K562 (cell line): ENCODE results near the gene DLK2. TPM values are rescaled to one million over a fixed set of nuclear protein-coding genes. Genes with fewer than 3 reads are reported as not detected.

ENCODE experiments used
- ATF2 ChIP-seq: sonication (generic); formaldehyde crosslinking; IDR thresholded peaks from 2 replicates; pipeline ENCODE4 v1.8.1; 2022; ENCODE audit warnings: missing genetic modification reagents
- CHD2 ChIP-seq: IDR thresholded peaks from 2 replicates; pipeline ENCODE4 v1.6.1; 2011; ENCODE audit warnings: low read depth, low read length
- CREBBP ChIP-seq: IDR thresholded peaks from one replicate; pipeline ENCODE4 v1.6.1; 2012; ENCODE audit warnings: low read depth, mild to moderate bottlenecking, control low read depth, inconsistent platforms, low read length
- ETS1 ChIP-seq: conservative IDR thresholded peaks from 2 replicates; pipeline ENCODE4 v1.6.1; 2011; ENCODE audit warnings: low read depth, mild to moderate bottlenecking, low read length; ENCODE audit not compliant: control insufficient read depth
- HDAC8 ChIP-seq: fragments of 450-650 bp; IDR thresholded peaks from 2 replicates; pipeline ENCODE4 v1.6.1; 2016; ENCODE audit warnings: mild to moderate bottlenecking, missing genetic modification characterization, moderate library complexity, missing compliant biosample characterization
- HMG20A ChIP-seq: fragments of 450-650 bp; formaldehyde crosslinking; conservative IDR thresholded peaks from 2 replicates; pipeline ENCODE4 v1.4.0; 2020; ENCODE audit warnings: mild to moderate bottlenecking, mixed read lengths
- MEF2D ChIP-seq: conservative IDR thresholded peaks from 2 replicates; pipeline ENCODE4 v1.6.1; 2016; ENCODE audit warnings: low read depth, missing genetic modification characterization, missing compliant biosample characterization
- MTA3 ChIP-seq: fragments of 450-650 bp; formaldehyde crosslinking; IDR thresholded peaks from 2 replicates; pipeline ENCODE4 v1.6.1; 2017; ENCODE audit warnings: mild to moderate bottlenecking, borderline replicate concordance
- NKRF ChIP-seq: fragments of 450-650 bp; IDR thresholded peaks from 2 replicates; pipeline ENCODE4 v1.6.1; 2016; ENCODE audit warnings: borderline replicate concordance
- POLR3A ChIP-seq: IDR thresholded peaks from 2 replicates; pipeline ENCODE4 v1.6.1; 2011; ENCODE audit warnings: borderline replicate concordance, mild to moderate bottlenecking, moderate library complexity; ENCODE audit not compliant: insufficient read length, insufficient read depth; ENCODE audit errors: extremely low read depth
- RBBP5 ChIP-seq: fragments of 200-600 bp; sonication (generic); IDR thresholded peaks from 2 replicates; pipeline ENCODE4 v1.6.1; 2012; ENCODE audit warnings: borderline replicate concordance, mild to moderate bottlenecking, low read length, control low read depth, inconsistent platforms; ENCODE audit not compliant: insufficient read depth, poor library complexity, severe bottlenecking
- SFPQ ChIP-seq: fragments of 200-400 bp; formaldehyde crosslinking; IDR thresholded peaks from 2 replicates; pipeline ENCODE4 v1.6.1; 2017; ENCODE audit warnings: mild to moderate bottlenecking, low read depth, low read length, moderate library complexity
- SMAD1 ChIP-seq: fragments of 150-350 bp; IDR thresholded peaks from 2 replicates; pipeline ENCODE4 v1.6.1; 2014; ENCODE audit warnings: low read length, low read depth; ENCODE audit not compliant: partially characterized antibody
- SMARCE1 ChIP-seq: fragments of 450-650 bp; IDR thresholded peaks from 2 replicates; pipeline ENCODE4 v1.7.1; 2016; ENCODE audit warnings: mild to moderate bottlenecking
- SRF ChIP-seq, 2 experiments: fragments of 250-450, 450-650 bp in 1 of 2; sonication (Bioruptor Pico) in 1 of 2; sonication (generic) in 1 of 2; formaldehyde crosslinking; IDR thresholded peaks; 2 replicates each; pipeline versions ENCODE4 v1.5.0 to v1.5.1; 2020 to 2022; ENCODE audit warnings: mild to moderate bottlenecking in 1 of 2, missing genetic modification reagents in 1 of 2
- SRSF3 ChIP-seq: fragments of 200-400 bp; formaldehyde crosslinking; IDR thresholded peaks from 2 replicates; pipeline ENCODE4 v1.6.1; 2016; ENCODE audit warnings: mild to moderate bottlenecking, low read length, moderate library complexity; ENCODE audit not compliant: insufficient read depth
- SUPT5H ChIP-seq: fragments of 450-650 bp; IDR thresholded peaks from 2 replicates; pipeline ENCODE4 v1.6.1; 2016
- WHSC1 ChIP-seq: IDR thresholded peaks from one replicate; pipeline ENCODE4 v1.6.1; 2012; ENCODE audit warnings: low read length, control low read depth, inconsistent platforms
- ZEB2 ChIP-seq: fragments of 450-650 bp; IDR thresholded peaks from 2 replicates; pipeline ENCODE4 v1.6.1; 2016
- ZNF143 ChIP-seq: sonication (generic); formaldehyde crosslinking; IDR thresholded peaks from 2 replicates; pipeline ENCODE4 v1.9.0; 2022; ENCODE audit warnings: mild to moderate bottlenecking, missing genetic modification reagents
- ZNF354B ChIP-seq: fragments of 250-450 bp; sonication (Bioruptor Pico); IDR thresholded peaks from 2 replicates; pipeline ENCODE4 v1.4.0; 2020
- ZNF408 ChIP-seq: fragments of 250-450 bp; sonication (Bioruptor Pico); IDR thresholded peaks from 2 replicates; pipeline ENCODE4 v1.4.0; 2020; ENCODE audit warnings: low read depth, mild to moderate bottlenecking, moderate library complexity
- polyA plus RNA-seq, 8 experiments: library from polyadenylated mRNA; depleted of rRNA in 4 of 8; stranded (reverse) in 5 of 8; unstranded in 3 of 8; fragments of >200 nt; fragmentation: Nextera tagmentation in 2 of 8; fragmentation: Illumina TruSeq in 1 of 8; extraction: Ambion mirVana in 2 of 8; extraction: Trizol in 1 of 8; gene quantifications; 2 replicates each; pipeline versions ENCODE4 v1.2.1 to v1.2.3, GENCODE V29; 2011 to 2014; ENCODE audit warnings: inconsistent platforms in 1 of 8, missing spikeins in 1 of 8
- total RNA-seq, 7 experiments: library from RNA; depleted of rRNA in 6 of 7; stranded (reverse); fragments of >200 nt in 6 of 7; fragmentation: Illumina TruSeq in 2 of 7; extraction: Trizol in 2 of 7; gene quantifications; 2 replicates each; pipeline versions ENCODE4 v1.2.1 to v1.2.3, GENCODE V29; 2011 to 2021; ENCODE audit warnings: low replicate concordance in 1 of 7

The DLK2 gene
- total and polyA plus RNA-seq, 9 of the 15 experiments (the other 6 are each of a cell fraction or from before 2014, with no cell fraction given): 0.11 to 0.53 (median 0.29) TPM; not detected in 3

- TF ChIP-seq MTA3 (no peak; the same call in 1 of the 2 replicates), SMARCE1 (no peak), SMAD1 (no peak), WHSC1 (no peak), ATF2 (CRISPR knock-in tag) (no peak), MEF2D (tag) (0 out of 2 replicates have a peak, but pooled peaks have one; percentile 19), SFPQ (no peak), SUPT5H (peak; percentile 98), CHD2 (peak; percentile 55), HDAC8 (tag) (no peak), SRF (CRISPR knock-in tag; IDR thresholded peaks at IDR 0.05) (no peak), ETS1 (peak; percentile 49), ZNF143 (CRISPR knock-in tag) (peak; percentile 82), SRSF3 (no peak), POLR3A (no peak), HMG20A (CRISPR knock-in tag) (no peak), ZNF354B (CRISPR knock-in tag) (no peak), RBBP5 (no peak), NKRF (peak; percentile 83; the same call in 1 of the 2 replicates), ZNF408 (CRISPR knock-in tag) (no peak), CREBBP (no peak), ZEB2 (no peak)
These were observed 22.1 kb upstream of the DLK2 start, which contains the start of gene TJAP1 (continued) for GRCh38 chr6:43477235-43478007.
